Stimulated activated CD8-positive, alpha-beta memory T cell treated with anti-CD3 and anti-CD28 coated beads, Interleukin-7, amount 100 ng/mL, for 4 hours (primary cell): ENCODE data around the gene KRT38.
"Not testable (repeated sequence)": the region's sequence is repeated elsewhere in the genome, so short reads cannot be mapped to it uniquely, and the experiment has no call there.

ENCODE experiments used
- DNase-seq, 2 donors: peaks; one replicate each; pipeline ENCODE4 v3.0.0-alpha.2; 2020; ENCODE audit warnings: low read depth in 2 of 2

Gene KRT38

DNA sequence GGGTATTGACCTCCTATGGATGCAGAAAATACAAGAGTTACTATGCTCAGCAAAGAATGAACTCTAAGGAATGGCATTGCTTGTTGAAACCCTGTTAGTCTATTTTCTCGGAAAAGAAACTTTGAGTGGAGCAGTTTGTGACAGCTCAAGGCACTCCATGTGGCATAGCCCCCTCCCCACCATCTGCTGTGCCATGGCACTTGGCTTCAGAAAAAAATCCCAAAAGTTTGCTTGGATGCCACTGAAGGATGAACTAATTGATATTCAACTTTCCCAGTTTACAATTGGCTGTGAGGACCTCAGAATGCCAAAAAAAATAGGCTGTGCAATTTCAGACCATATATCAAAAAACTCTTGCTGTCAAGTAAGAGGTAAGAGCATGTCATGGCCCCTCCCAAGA, 45.2 kb downstream of the KRT38 start:
- no peak for DNase-seq

DNA sequence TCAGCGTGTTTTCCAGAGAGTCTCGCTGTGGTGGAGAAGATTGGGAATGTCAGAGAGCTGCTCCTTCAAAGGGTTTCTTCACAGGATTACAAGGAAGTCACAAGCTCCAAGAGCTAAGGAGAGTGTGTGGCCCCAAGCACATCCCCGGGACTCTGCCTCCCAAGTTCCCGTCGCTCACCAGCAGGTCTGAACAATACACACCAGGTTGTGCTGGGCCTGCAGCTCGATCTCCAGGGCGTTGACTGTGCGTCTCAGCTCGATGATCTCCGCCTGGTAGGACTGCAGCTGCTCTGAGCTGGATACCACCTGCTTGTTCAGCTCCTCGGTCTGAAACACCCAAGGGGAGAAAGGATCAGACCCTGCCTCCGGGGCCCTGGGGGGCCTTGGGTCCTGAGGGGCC, 45.7 kb downstream of the KRT38 start:
- not testable (repeated sequence) for DNase-seq

DNA sequence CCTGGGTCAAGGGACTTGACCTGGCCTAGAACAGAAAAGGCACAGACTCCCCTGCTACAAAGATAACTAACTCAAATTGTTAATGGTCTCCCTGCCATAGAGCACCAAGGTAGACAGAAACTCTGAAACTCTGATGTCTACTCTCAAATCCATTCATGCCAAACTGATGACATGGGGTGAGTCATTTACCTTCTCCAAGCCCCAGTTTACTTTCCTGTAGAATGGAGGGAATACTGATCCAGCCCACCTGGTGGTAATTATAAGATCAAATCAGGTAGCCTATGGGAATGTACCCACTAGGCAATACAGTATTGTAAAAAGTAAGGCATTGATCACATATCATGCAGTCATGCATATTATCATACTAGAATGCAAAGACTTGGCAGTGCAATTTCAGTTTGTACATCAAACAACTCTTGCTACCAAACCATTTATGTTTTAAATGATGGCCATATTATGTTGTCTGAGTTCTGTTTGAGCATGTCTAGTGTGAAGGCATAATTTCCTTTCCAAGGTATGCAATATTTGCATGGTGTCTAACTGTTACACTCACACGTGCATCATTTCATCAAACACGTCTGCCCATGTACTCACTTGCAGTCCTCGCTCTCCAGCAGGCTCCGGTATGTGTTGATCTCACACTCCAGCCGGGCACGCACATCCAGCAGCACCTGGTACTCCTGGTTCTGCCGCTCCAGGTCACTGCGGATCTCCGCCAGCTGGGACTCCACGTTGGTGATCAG, 46.4 kb downstream of the KRT38 start:
- DNase-seq, result no peak

DNA sequence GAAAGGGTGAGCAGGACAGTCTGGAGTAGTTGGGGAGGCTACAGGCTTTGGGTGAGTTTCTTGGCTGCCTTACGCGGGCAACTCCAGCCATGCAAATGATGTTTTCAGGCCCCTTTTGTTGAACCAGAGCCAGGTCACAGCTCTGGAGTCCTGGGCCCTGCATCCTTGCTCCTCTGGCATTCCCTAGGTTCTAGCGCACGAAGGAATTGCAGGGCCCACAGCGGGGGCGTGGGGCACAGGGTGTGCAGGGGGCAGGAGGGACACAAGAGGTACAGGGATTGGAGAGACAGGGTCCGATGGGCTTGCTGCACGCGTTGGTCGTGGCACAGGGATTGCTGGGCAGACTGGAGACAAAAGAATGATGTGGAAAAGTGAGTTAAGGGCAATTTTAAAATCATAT, 47.0 kb downstream of the KRT38 start:
- DNase-seq, result no peak

DNA sequence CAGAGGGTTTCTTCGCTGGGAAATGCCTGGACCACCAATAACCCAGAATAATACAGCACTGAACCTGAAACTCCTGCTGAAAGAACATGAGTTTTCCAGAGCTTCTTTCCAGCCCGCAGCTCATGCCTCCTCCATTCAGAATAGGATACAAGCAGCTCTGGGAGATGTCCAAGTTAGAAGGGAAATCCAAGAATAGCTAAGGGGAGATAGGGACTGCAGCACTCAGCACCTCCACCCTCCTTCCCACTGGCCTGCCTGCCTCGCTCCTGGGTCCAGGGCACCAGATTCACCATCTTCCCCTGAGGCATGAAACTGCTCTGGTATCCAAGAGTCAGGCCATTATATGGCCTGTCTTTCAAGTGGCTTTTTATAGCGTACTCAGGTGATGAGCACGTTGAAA, 47.5 kb downstream of the KRT38 start:
- DNase-seq, result no peak

GRCh38 chr17:41392278-41392677, 48.5 kb downstream of the KRT38 start:
- no peak for DNase-seq

GRCh38 chr17:41391535-41391934, 49.2 kb downstream of the KRT38 start:
- no peak for DNase-seq

GRCh38 chr17:41390411-41390938, 50.3 kb downstream of the KRT38 start:
- no peak for DNase-seq

- DNase-seq, result no peak
Observed at GRCh38 chr17:41387670-41388069, 53.1 kb downstream of the KRT38 start.

- no peak for DNase-seq
Observed at GRCh38 chr17:41386227-41386626, 54.6 kb downstream of the KRT38 start.
